Measurements from ENCODE around the gene USP17L30. TPM values are rescaled to one million over a fixed set of nuclear protein-coding genes. Genes with fewer than 3 reads are reported as not detected.
"Not testable (repeated sequence)": the region's sequence is repeated elsewhere in the genome, so short reads cannot be mapped to it uniquely, and the experiment has no call there.

The USP17L30 gene
- not detected for total RNA-seq

GRCh38 chr4:9362829-9363228 lies at the start of gene USP17L30:
Gene USP17L30 (plus strand): TSS chr4:9363129. CDS start chr4:9363129, 0 bp downstream.
- H3K27me3 ChIP-seq; H3K27ac ChIP-seq; intact Hi-C loops (cut with DNase I; ENCODE audit: low total_unique reads); H3K4me3 ChIP-seq; DNase-seq (ENCODE audit: low spot score in 2 of 2); H3K36me3 ChIP-seq; H3K9me3 ChIP-seq; H3K4me1 ChIP-seq: not testable (repeated sequence)

- H3K27me3 ChIP-seq; H3K4me3 ChIP-seq; H3K9me3 ChIP-seq; H3K4me1 ChIP-seq; intact Hi-C loops (cut with DNase I; ENCODE audit: low total_unique reads); DNase-seq (ENCODE audit: low spot score in 2 of 2); H3K36me3 ChIP-seq; H3K27ac ChIP-seq: not testable (repeated sequence)
These were observed 38.7 kb upstream of the USP17L30 start for GRCh38 chr4:9324191-9324590.

- H3K27me3 ChIP-seq; H3K4me1 ChIP-seq; intact Hi-C loops (cut with DNase I; ENCODE audit: low total_unique reads); DNase-seq (ENCODE audit: low spot score in 2 of 2); H3K9me3 ChIP-seq; H3K4me3 ChIP-seq; H3K36me3 ChIP-seq; H3K27ac ChIP-seq: not testable (repeated sequence)
These were observed 38.1 kb upstream of the USP17L30 start, which contains the start of gene USP17L24 for GRCh38 chr4:9324865-9325264. Gene USP17L24 (plus strand): TSS chr4:9325165. CDS start chr4:9325165, 0 bp downstream.

GRCh38 chr4:9329611-9330010 lies 33.3 kb upstream of the USP17L30 start, which contains the start of gene USP17L25:
Gene USP17L25 (plus strand): TSS chr4:9329911. CDS start chr4:9329911, 0 bp downstream.
- H3K4me1 ChIP-seq; H3K27me3 ChIP-seq; H3K4me3 ChIP-seq; H3K36me3 ChIP-seq; H3K9me3 ChIP-seq; intact Hi-C loops (cut with DNase I; ENCODE audit: low total_unique reads); H3K27ac ChIP-seq; DNase-seq (ENCODE audit: low spot score in 2 of 2): not testable (repeated sequence)

- DNase-seq (ENCODE audit: low spot score in 2 of 2); H3K36me3 ChIP-seq; H3K4me3 ChIP-seq; H3K27me3 ChIP-seq; H3K9me3 ChIP-seq; intact Hi-C loops (cut with DNase I; ENCODE audit: low total_unique reads); H3K4me1 ChIP-seq; H3K27ac ChIP-seq: not testable (repeated sequence)
These were observed 28.6 kb upstream of the USP17L30 start, which contains the start of gene USP17L26 for GRCh38 chr4:9334358-9334757. Gene USP17L26 (plus strand): TSS chr4:9334658. CDS start chr4:9334658, 0 bp downstream.

- H3K27ac ChIP-seq; H3K36me3 ChIP-seq; H3K9me3 ChIP-seq; intact Hi-C loops (cut with DNase I; ENCODE audit: low total_unique reads); H3K4me1 ChIP-seq; H3K27me3 ChIP-seq; H3K4me3 ChIP-seq; DNase-seq (ENCODE audit: low spot score in 2 of 2): not testable (repeated sequence)
These were observed 23.8 kb upstream of the USP17L30 start, which contains the start of gene USP17L5 for GRCh38 chr4:9339103-9339502. Gene USP17L5 (plus strand): TSS chr4:9339403. CDS start chr4:9339403, 0 bp downstream.

GRCh38 chr4:9343848-9344247 lies 19.1 kb upstream of the USP17L30 start, which contains the start of gene USP17L27:
Gene USP17L27 (plus strand): TSS chr4:9344148. CDS start chr4:9344148, 0 bp downstream.
- H3K9me3 ChIP-seq; DNase-seq (ENCODE audit: low spot score in 2 of 2); H3K27me3 ChIP-seq; H3K4me3 ChIP-seq; H3K27ac ChIP-seq; intact Hi-C loops (cut with DNase I; ENCODE audit: low total_unique reads); H3K36me3 ChIP-seq; H3K4me1 ChIP-seq: not testable (repeated sequence)

- DNase-seq (ENCODE audit: low spot score in 2 of 2); H3K27ac ChIP-seq; H3K27me3 ChIP-seq; H3K9me3 ChIP-seq; H3K4me3 ChIP-seq; H3K36me3 ChIP-seq; H3K4me1 ChIP-seq; intact Hi-C loops (cut with DNase I; ENCODE audit: low total_unique reads): not testable (repeated sequence)
These were observed 14.3 kb upstream of the USP17L30 start, which contains the start of gene USP17L28 for GRCh38 chr4:9348593-9348992. Gene USP17L28 (plus strand): TSS chr4:9348893. CDS start chr4:9348893, 0 bp downstream.

- H3K9me3 ChIP-seq; H3K27me3 ChIP-seq; H3K27ac ChIP-seq; DNase-seq (ENCODE audit: low spot score in 2 of 2); H3K4me3 ChIP-seq; H3K36me3 ChIP-seq; H3K4me1 ChIP-seq; intact Hi-C loops (cut with DNase I; ENCODE audit: low total_unique reads): not testable (repeated sequence)
These were observed 12.1 kb upstream of the USP17L30 start for GRCh38 chr4:9350866-9351265.

- H3K4me3 ChIP-seq; H3K4me1 ChIP-seq; H3K9me3 ChIP-seq; H3K36me3 ChIP-seq; H3K27me3 ChIP-seq; H3K27ac ChIP-seq; intact Hi-C loops (cut with DNase I; ENCODE audit: low total_unique reads); DNase-seq (ENCODE audit: low spot score in 2 of 2): not testable (repeated sequence)
These were observed 9.6 kb upstream of the USP17L30 start, which contains the start of gene USP17L29 for GRCh38 chr4:9353338-9353737. Gene USP17L29 (plus strand): TSS chr4:9353638. CDS start chr4:9353638, 0 bp downstream.

GRCh38 chr4:9379881-9380280 lies 17.0 kb downstream of the USP17L30 start:
- H3K27ac ChIP-seq; H3K4me3 ChIP-seq; DNase-seq (ENCODE audit: low spot score in 2 of 2); intact Hi-C loops (cut with DNase I; ENCODE audit: low total_unique reads); H3K27me3 ChIP-seq; H3K36me3 ChIP-seq; H3K4me1 ChIP-seq; H3K9me3 ChIP-seq: not testable (repeated sequence)
